GM10266 (cell line): ENCODE data around the gene IFRD1.

Experiments
- DNase-seq: peaks from one replicate; pipeline ENCODE4 v3.0.0; 2012; ENCODE audit errors: extremely low spot score
- TF ChIP-seq, protein P1 (sequence below): IDR thresholded peaks from 2 replicates; pipeline ENCODE4 v1.5.1; 2012; ENCODE audit warnings: mild to moderate bottlenecking, low read depth; ENCODE audit not compliant: control insufficient read depth, insufficient read depth; ENCODE audit errors: missing control alignments

Gene IFRD1

DNA sequence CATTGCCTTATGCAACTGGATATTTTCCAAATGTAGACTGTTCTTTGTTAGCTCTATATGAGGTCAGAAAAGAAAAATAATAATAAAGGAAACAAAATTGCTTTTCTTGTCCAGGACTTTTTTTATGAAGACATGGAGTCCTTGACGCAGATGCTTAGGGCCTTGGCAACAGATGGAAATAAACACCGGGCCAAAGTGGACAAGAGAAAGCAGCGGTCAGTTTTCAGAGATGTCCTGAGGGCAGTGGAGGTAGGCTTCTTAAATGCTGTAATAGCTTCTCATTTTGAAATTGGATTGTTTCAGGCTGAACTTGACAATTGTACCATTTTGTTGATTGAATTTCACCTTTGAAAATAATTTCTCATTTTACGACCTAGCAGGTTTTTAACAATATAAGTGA is 17.6 kb downstream of the IFRD1 start:
- no peak for DNase-seq
- TF ChIP-seq, protein P1, sequence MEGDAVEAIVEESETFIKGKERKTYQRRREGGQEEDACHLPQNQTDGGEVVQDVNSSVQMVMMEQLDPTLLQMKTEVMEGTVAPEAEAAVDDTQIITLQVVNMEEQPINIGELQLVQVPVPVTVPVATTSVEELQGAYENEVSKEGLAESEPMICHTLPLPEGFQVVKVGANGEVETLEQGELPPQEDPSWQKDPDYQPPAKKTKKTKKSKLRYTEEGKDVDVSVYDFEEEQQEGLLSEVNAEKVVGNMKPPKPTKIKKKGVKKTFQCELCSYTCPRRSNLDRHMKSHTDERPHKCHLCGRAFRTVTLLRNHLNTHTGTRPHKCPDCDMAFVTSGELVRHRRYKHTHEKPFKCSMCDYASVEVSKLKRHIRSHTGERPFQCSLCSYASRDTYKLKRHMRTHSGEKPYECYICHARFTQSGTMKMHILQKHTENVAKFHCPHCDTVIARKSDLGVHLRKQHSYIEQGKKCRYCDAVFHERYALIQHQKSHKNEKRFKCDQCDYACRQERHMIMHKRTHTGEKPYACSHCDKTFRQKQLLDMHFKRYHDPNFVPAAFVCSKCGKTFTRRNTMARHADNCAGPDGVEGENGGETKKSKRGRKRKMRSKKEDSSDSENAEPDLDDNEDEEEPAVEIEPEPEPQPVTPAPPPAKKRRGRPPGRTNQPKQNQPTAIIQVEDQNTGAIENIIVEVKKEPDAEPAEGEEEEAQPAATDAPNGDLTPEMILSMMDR = no peak

GRCh38 chr7:112470194-112470593 is 19.9 kb downstream of the IFRD1 start:
- DNase-seq = no peak
- TF ChIP-seq, protein P1 = no peak

DNA sequence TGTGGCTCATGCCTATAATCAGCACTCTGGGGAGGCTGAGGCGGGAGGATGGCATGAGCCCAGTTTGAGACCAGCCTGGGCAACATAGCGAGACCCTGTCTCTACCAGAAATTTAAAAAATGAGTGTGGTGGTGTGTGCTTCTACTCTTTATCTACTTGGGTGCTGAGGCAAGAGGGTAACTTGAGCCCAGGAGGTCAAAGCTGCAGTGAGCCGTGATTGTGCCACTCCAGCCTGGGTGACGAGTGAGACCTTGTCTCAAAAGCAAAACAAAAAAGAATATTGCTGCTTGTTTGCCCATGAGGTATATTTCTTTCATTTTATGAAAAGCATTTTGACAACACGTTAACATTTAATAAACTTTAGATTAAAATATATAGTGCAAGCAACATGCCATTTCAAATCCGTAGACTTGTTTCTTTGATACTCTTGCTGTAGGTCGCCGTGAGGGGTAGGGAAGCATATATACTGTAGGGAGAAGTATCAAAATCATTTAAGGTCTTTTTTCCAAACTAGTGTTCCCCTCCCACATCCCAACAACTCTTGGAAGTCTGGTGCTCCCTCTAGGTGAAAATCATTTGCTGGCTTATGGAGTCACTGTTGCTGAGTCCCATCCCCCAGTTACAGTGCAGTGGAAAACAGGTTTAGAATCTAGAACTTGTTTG is 26.3 kb downstream of the IFRD1 start:
- TF ChIP-seq, protein P1 = no peak
- no peak for DNase-seq

- no peak for DNase-seq
- TF ChIP-seq, protein P1 = no peak
These were observed 31.0 kb downstream of the IFRD1 start for GRCh38 chr7:112481121-112481736.

DNA sequence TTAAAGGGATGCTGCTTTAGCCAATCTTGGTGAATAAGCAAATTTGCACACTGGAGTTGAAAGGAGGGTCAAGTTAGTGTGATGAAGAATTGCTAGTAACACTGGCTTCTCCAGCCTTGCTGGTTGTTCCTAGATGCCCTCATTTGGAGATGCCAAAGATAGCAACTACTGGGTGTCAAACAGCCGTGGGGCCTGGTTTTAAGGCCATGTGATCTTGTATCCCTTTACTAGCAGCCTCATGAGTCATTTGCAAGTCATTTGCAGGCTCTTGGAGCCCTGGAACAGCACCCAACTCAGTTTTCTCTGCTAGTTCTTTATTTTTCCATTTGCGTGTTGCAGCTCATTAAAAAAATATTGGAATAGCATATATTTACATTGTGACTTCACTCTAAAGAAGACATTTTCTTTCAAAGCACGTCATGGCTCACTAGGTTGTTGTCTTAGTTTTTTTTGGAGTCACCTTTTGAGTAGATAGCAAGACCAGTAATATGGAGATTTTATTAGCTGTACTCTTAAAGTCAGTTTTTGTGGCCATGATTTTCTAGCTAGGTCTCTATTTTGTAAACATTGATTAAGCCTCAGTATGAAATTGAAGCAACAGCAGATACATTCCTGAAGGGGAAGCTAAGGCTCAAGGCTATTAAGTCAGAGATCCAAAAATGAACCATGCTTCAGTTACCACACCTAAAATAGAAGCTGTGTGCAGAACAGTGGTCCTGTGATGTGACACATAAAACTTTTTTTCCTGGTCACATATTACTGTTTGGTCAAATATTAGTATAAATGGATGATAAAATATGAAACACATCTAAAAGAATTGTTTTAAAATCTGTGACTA is 31.8 kb downstream of the IFRD1 start:
- no peak for DNase-seq

DNA sequence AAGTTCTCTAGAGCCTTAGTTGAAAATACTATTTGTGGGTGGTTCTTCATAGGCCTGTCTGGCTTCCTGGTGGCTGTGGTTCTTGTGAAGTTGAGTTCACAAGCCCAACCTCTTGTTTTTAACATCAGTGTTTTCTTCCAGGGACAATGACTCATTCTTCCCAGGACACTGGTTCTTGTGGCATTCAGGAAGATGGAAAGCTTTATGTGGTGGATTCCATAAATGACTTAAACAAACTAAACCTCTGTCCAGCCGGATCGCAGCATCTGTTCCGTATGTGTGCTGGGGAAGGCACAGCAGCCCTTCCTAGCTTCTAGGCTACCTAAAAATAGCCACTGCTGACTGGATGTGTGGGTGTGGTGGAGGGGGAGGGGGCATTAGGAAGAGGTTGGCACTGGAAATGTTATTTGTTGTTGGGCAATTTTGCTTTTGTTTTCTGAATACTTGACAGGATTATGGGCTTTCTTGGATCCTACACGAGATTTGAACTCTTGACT is 34.5 kb downstream of the IFRD1 start:
- no peak for DNase-seq
- TF ChIP-seq, protein P1 = no peak

More for the DNA sequence above, 31.8 kb downstream of the IFRD1 start:
- TF ChIP-seq, protein P1 = no peak

DNA sequence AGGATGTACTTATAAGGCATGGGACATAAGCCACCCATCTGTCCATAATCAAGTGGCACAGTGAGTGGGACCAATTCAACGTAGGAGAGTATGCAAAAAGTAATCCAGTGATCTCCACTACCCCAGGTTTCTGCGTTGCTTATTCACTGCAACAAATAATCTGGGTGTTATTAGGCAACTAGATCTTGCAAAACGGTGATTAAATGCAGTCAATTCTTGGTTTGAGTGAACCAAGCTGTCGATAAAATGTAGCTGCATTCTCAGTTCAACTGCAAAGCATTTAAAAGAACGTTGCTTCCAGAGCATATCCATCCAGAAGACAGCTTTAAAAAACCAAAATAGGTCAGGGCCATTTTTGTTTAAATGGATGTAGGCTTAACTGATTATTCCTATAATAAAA is 35.5 kb downstream of the IFRD1 start:
- TF ChIP-seq, protein P1 = no peak
- no peak for DNase-seq
